ENCODE data around the gene FARSB. TPM values are rescaled to one million over a fixed set of nuclear protein-coding genes. Genes with fewer than 3 reads are reported as not detected.

The FARSB gene
- total RNA-seq, 1 experiment from 2014 or later = 50.7 TPM

GRCh38 chr2:222698276-222698675, 42.4 kb upstream of the FARSB start:
- BruUV-seq (replicated peaks) = no TSS peak
- H3K79me2 ChIP-seq (ENCODE audit: insufficient read depth, low read length) = no peaks in the 10 kb centered on the region
- H3K27ac ChIP-seq (ENCODE audit: low read depth, low read length) = no peak overlapping the region
- H3K9me3 ChIP-seq (ENCODE audit: control insufficient read depth in 1 of 2, insufficient read depth in 1 of 2, low read depth in 1 of 2, low read length in 2 of 2) = no peaks in the 10 kb centered on the region
- ChIA-PET CTCF (no interaction called here), RAD21 (ENCODE audit: low non-redundant PET in 1 of 2, low total read pairs in 2 of 2, uncharacterized antibody in 2 of 2, unreplicated experiment in 2 of 2) (no interaction called here), POLR2A (no interaction called here)
- ATAC-seq (no peak), DNase-seq (ENCODE audit: low read depth, low spot score) (no peak)
- no peaks in the 10 kb centered on the region for H3K4me1 ChIP-seq (ENCODE audit: control insufficient read depth in 1 of 2, insufficient read depth in 2 of 2, low read length in 2 of 2)
- H3K9ac ChIP-seq (ENCODE audit: low read length) = no peak overlapping the region
- no peaks in the 10 kb centered on the region for H3K36me3 ChIP-seq (ENCODE audit: control insufficient read depth in 1 of 2, insufficient read depth in 2 of 2, low read length in 2 of 2)
- no peaks in the 10 kb centered on the region for H3K27me3 ChIP-seq (ENCODE audit: insufficient read depth, low read length)
- H4K20me1 ChIP-seq (ENCODE audit: insufficient read depth) = no peaks in the 10 kb centered on the region
- H2AFZ ChIP-seq (ENCODE audit: low read depth, low read length, poor library complexity, severe bottlenecking) = no peak overlapping the region
- intact Hi-C loops (cut with micrococcal nuclease) = no loop called here
- no peaks in the 10 kb centered on the region for H3K9me2 ChIP-seq (ENCODE audit: insufficient read depth)
- H3K4me3 ChIP-seq (replicated peaks in 1 of 2; ENCODE audit: low read depth in 1 of 2, low read length in 2 of 2) = no peak overlapping the region
- no peak overlapping the region for H3K4me2 ChIP-seq (ENCODE audit: low read length)
- TF ChIP-seq YY1 (IDR thresholded peaks at IDR 0.05; ENCODE audit: extremely low read depth, insufficient replicate concordance, low read depth, low read length) (no peak), REST (IDR thresholded peaks at IDR 0.05; ENCODE audit: low read depth) (no peak), CBX3 (IDR thresholded peaks at IDR 0.05; ENCODE audit: low read depth) (no peak), EZH2phosphoT487 (IDR thresholded peaks at IDR 0.05; ENCODE audit: borderline replicate concordance) (no peak), SIN3A (IDR thresholded peaks at IDR 0.05; ENCODE audit: low read depth) (no peak), ZNF274 (IDR thresholded peaks at IDR 0.05; ENCODE audit: low read depth, low read length) (no peak)
- TF ChIP-seq, protein P1, sequence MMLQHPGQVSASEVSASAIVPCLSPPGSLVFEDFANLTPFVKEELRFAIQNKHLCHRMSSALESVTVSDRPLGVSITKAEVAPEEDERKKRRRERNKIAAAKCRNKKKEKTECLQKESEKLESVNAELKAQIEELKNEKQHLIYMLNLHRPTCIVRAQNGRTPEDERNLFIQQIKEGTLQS (IDR thresholded peaks at IDR 0.05) = no peak
